EL (cell line): Measurements from ENCODE around the gene GTF2IRD1.
"Not testable (repeated sequence)": the region's sequence is repeated elsewhere in the genome, so short reads cannot be mapped to it uniquely, and the experiment has no call there.

ENCODE experiments used
- DNase-seq: peaks from one replicate; pipeline ENCODE4 v3.0.0-alpha.2; 2016

Gene GTF2IRD1

GRCh38 chr7:74430409-74430808, 23.3 kb upstream of the GTF2IRD1 start:
- DNase-seq, result not testable (repeated sequence)

DNA sequence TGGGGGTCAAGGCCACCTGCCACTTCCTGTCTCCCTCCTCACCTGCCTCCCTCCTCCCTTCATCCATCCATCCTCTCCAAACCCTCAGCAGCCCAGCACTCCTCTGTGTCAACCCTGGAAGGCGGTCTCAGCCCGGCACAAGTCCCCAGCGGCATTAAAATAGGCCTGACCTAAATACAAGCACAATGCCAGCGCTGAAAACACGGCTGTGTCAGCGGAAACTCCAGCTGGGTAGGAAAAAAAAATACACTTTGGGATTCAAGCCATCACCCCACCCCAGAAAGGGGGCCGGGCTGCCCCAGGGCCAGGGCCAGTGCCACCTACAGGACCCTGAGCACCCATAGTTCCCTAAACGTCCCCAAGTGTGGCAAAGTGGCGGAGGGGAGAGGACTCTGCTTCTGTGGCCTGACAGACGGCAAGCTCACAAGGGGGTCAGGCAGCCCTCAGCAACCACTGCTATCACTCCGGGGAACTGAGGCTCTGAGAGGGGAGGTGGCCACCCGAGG, 22.7 kb upstream of the GTF2IRD1 start:
- DNase-seq, result no peak

DNA sequence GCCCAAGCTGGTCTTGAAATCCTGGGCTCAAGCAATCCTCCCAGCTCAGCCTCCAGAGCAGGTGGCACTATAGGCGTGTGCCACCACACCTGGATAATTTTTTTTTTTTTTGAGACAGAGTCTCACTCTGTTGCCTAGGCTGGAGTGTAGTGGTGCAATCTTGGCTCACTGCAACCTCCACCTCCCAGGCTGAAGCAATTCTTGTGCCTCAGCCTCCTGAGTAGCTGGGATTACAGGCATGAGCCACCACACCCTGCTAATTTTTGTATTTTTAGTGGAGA, 16.5 kb upstream of the GTF2IRD1 start:
- DNase-seq, result not testable (repeated sequence)

- DNase-seq, result no peak
Measured at GRCh38 chr7:74438327-74438726, 15.4 kb upstream of the GTF2IRD1 start.

DNA sequence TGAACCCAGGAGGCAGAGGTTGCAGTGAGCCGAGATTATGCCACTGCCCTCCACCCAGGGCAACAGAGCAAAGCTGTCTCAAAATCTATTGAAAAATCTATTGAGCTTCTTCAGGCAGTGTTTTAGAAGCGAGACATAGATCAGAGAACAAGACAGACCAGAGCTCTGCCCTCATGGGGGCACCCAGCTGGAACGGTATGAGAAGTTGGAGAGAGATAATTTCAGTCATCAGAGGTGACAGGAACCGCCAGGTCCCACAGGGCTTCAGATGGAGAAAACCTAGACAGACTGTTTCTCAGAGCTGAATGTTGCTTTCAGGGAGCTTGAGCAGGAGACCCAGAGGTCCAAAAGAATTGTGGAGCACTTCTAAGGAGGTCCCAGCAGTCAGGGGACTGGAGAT, 14.2 kb upstream of the GTF2IRD1 start:
- DNase-seq, result no peak

DNA sequence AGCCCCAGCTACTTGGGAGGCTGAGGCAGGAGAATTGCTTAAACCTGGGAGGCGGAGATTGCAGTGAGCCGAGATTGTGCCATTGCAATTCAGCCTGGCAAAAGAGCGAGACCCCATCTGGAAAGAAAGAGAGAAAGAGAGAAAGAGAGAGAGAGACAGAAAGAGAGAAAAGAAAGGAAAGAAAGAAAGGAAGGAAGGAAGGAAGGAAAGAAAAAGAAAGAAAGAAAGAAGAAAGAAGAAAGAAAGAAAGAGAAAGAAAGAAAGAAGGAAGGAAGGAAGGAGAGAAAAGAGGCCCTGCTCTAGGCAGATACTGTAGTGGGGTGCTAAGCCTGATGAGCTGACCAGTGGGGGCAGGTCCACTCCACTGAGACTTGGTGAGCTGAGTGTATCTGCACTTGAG, 13.6 kb upstream of the GTF2IRD1 start:
- not testable (repeated sequence) for DNase-seq

GRCh38 chr7:74441801-74442200, 11.9 kb upstream of the GTF2IRD1 start:
- DNase-seq, result peak; percentile 44

DNA sequence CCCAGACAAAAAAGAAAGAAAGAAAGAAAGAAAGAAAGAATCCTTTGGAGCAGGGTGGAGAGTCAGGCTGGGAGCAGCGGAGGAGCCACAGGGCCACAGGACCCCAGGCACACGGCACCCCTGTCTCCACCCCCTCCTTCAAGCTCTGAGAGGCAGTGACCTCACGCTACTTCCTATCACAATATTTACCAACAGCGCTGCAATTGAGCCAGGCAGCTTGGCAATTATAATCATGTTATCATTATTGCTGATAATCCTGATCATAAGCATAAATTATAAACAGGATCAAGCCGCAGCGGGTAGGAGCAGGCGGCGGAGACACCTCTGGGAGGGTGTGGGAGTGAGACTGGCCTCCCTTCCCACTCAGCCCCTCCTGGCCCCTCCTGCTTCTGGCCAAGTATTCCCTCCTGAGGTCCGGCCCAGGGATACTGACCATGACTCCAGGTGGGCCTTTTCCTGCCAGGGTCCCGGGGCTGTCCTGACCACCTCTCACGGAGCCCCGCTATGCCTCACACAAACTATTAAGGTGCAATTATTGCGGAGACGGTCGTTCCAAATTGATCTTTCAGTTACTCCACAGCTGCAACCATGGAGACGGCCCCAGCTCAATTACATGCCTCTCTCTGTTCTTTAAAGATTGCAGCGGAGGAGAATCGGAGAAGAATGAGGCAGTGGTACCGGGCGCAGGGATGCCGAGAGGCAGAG, 10.0 kb upstream of the GTF2IRD1 start:
- DNase-seq, result no peak

- DNase-seq, result no peak
Measured at GRCh38 chr7:74449144-74449543, 4.6 kb upstream of the GTF2IRD1 start.

GRCh38 chr7:74449809-74450397, 3.8 kb upstream of the GTF2IRD1 start:
- DNase-seq, result peak; percentile 55

GRCh38 chr7:74452748-74453321, 871 bp upstream of the GTF2IRD1 start:
- DNase-seq, result peak; percentile 64

- DNase-seq, result no peak
Measured at GRCh38 chr7:74454021-74454924, 567 bp downstream of the GTF2IRD1 start.

DNA sequence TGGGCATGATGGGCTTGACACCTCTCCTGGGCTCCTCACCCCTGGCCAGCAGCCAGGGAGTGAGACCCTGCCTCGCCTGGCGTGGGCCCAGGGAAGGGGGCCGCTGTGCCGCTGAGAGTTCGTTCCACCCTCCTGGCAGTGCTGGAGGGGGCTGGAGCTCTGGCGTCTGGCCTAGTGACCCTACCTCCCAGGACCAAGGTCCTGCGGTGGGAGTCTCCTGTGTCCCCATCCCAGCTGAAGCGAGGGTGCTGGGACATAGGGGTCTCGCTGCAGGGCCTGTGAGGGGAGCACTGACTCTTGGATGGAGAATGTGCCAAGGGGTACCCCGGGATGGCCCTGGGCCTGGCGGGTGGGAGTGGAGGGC, 1.2 kb downstream of the GTF2IRD1 start:
- DNase-seq, result no peak

DNA sequence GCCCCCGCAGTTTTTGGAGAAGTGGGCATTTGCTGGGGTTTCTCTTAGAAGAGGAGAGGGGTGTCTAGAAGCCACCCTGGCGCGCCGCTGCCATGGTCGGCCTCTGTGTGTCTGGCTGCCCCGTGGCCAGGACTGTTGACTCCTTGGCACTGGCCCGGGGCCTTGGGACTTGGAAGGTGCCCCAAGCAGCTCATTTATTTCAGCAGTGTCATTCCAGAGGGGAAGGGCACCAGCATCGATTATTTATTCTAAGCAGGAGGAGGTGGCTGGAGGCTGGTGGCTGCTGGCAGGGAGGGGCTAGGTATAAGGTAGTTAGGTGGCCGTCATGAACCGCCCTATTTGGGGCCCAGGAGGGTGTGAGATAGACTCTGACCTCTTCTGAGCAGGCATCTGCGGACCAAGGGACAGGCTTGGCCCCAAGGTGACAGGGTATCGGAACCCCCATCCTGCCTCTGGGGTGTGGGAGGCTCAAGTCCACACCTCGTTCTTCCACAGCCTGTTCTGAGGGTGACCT, 1.6 kb downstream of the GTF2IRD1 start:
- DNase-seq, result no peak

DNA sequence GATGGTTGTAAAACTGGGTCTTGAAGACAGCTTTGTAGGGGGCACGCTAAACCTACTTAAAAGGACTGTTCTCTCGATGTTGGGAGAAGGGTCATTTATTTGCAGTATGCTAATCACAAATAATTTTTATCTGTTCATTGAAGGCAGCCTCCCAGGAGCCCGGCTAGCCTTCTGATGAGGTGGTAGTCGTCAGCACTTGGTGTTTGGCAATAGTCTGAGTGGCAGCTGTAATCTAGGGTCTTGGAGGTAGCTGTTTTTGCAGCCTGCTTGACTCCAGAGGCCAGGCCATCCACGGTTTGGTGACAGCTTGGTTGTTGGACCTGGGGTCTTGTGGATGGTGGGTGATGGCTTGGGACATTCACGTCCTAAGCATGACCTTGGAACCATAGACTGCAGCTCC, 2.2 kb downstream of the GTF2IRD1 start:
- DNase-seq, result no peak

- DNase-seq, result no peak
Measured at GRCh38 chr7:74457007-74457406, 3.3 kb downstream of the GTF2IRD1 start.

- no peak for DNase-seq
Measured at GRCh38 chr7:74461970-74462706, 8.4 kb downstream of the GTF2IRD1 start.

DNA sequence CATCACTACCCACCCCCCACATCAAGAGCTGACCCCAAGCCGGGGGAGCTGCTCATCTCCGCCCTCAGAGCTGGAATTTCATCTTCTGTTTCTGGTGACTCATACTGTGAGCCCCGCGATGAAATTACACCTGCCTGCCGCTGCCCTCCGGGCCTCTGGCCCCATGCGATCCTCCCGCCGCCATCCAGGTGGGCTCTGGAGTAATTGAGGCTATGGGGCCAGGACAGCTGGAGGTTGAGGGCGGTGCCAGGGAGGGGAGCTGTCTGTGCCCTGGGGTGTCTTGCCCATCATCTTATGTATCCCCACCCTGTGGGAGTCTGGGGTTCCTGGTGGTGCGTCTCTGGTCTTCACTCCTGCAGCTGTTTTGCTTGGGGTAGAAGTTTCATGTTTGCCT, 9.0 kb downstream of the GTF2IRD1 start:
- DNase-seq, result no peak

GRCh38 chr7:74464931-74465886, 11.5 kb downstream of the GTF2IRD1 start:
- no peak for DNase-seq

DNA sequence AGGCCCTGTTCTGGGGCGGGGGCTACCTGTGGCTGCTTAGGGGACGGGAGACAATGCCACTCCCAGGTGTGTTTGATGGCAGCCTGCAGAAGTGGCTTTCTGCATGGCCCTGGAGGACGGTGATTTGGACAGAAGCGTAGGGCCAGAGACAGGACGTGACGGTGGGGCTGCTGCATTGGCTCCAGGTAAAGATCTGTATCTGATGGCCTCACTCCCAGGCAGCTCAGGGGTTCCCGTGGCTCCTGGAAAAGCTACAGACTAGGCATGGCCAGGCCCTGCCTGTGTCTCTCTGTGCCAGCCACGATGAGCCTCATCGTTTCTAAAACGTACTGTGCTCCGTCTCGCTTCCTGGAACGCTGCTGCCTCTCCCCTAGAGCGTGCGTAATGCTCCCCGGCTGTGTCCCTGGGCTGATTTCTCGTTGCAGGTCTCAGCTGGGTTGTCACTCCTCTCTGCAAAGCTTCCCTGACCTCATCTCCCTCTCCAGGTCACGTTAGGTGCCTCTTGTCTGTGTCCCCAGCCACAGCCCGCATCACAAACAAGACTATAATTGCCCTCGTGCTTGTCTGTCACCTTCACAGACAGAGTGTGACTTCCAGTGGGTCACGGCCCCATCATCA, 12.6 kb downstream of the GTF2IRD1 start:
- DNase-seq, result no peak

DNA sequence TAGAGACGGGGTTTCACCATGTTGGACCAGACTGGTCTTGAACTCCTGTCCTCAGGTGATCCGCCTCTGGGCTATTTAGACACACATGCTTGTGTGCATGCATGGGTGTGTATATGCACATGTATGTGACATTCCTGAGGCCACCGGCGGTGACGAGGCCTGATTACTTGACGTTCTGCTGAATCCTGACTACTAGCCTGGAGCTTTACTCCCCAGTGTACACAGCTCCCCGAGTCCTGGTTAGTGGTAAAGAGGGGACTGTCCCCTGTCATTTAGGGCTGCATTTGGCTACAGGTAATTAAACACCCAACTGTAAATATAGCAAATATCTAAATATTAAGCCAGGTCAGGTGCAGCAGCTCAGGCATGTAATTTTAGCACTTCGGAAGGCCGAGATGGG, 14.2 kb downstream of the GTF2IRD1 start:
- DNase-seq, result no peak
